Endodermal cell (in vitro differentiated cells): ENCODE data around the gene GRB10. TPM values are rescaled to one million over a fixed set of nuclear protein-coding genes. Genes with fewer than 3 reads are reported as not detected.
A peak's percentile ranks its signal among the peaks of the same experiment; 100 is the strongest.

Experiments used
- DNase-seq: peaks from one replicate; pipeline ENCODE4 v3.0.0-alpha.2; 2017
- H3K27ac ChIP-seq: 2 replicates; pipeline ENCODE4 v1.5.1; 2013; ENCODE audit warnings: mild to moderate bottlenecking, low read depth, low read length, moderate library complexity
- H3K27me3 ChIP-seq: 2 replicates; pipeline ENCODE4 v1.6.1; 2013; ENCODE audit warnings: mild to moderate bottlenecking, low read length, moderate library complexity; ENCODE audit not compliant: insufficient read depth, control insufficient read depth, poor library complexity, severe bottlenecking
- H3K36me3 ChIP-seq: 2 replicates; pipeline ENCODE4 v1.7.0; 2013; ENCODE audit warnings: mild to moderate bottlenecking, low read length, moderate library complexity; ENCODE audit not compliant: control insufficient read depth, insufficient read depth
- H3K4me1 ChIP-seq: one replicate; pipeline ENCODE4 v1.7.0; 2013; ENCODE audit warnings: low read length; ENCODE audit not compliant: control insufficient read depth, insufficient read depth
- H3K4me3 ChIP-seq: 2 replicates; pipeline ENCODE4 v1.5.1; 2013; ENCODE audit warnings: mild to moderate bottlenecking, low read length, moderate library complexity
- H3K9ac ChIP-seq: 2 replicates; pipeline ENCODE4 v1.6.1; 2013; ENCODE audit warnings: mild to moderate bottlenecking, low read length, moderate library complexity; ENCODE audit not compliant: poor library complexity, severe bottlenecking; ENCODE audit errors: extremely low read depth
- H3K9me3 ChIP-seq: 2 replicates; pipeline ENCODE4 v1.6.1; 2013; ENCODE audit warnings: mild to moderate bottlenecking, low read length, moderate library complexity; ENCODE audit not compliant: control insufficient read depth
- H3K27ac Mint-ChIP-seq: 2 replicates; pipeline ENCODE4 v1.8.0; 2020; ENCODE audit warnings: mixed read lengths
- H3K27me3 Mint-ChIP-seq: 2 replicates; pipeline ENCODE4 v1.8.0; 2021; ENCODE audit warnings: mild to moderate bottlenecking, mixed read lengths; ENCODE audit not compliant: insufficient read depth
- H3K36me3 Mint-ChIP-seq: 2 replicates; pipeline ENCODE4 v1.8.0; 2020; ENCODE audit warnings: low read depth, mixed read lengths
- H3K4me1 Mint-ChIP-seq: 2 replicates; pipeline ENCODE4 v1.8.0; 2020; ENCODE audit warnings: mixed read lengths
- H3K4me3 Mint-ChIP-seq: 2 replicates; pipeline ENCODE4 v1.8.0; 2020; ENCODE audit warnings: mild to moderate bottlenecking, moderate library complexity, mixed read lengths
- H3K9me3 Mint-ChIP-seq: 2 replicates; pipeline ENCODE4 v1.8.0; 2020; ENCODE audit warnings: mild to moderate bottlenecking, mixed read lengths
- CTCF ChIP-seq: fragments of 200-600 bp; sonication (generic); conservative IDR thresholded peaks from 2 replicates; pipeline ENCODE4 v1.5.0; 2021; ENCODE audit warnings: antibody characterized with exemption, mild to moderate bottlenecking
- WGBS, 2 experiments: methylation state at CpG; one replicate each; pipeline versions ENCODE4 v1.1.5 to v1.1.7; 2013; ENCODE audit warnings: missing lambda C conversion rate in 2 of 2, mixed read lengths in 1 of 2; ENCODE audit not compliant: insufficient coverage in 1 of 2, insufficient read length in 1 of 2; 5-methylcytosine and 5-hydroxymethylcytosine counted together
- total RNA-seq, 2 donors: library from RNA; stranded (reverse); fragmentation: NEBNext Ultra II Directional in 1 of 2; extraction: Animal tissue kit (Norgen Biotek cat#: 25700) in 1 of 2; gene quantifications; 2 replicates in 1 of 2; 3 replicates in 1 of 2; pipeline ENCODE4 v1.2.1, GENCODE V29; 2021

GRB10 gene
- total RNA-seq, 2 donors from 2014 or later, result 71.9 to 97.5 TPM

GRCh38 chr7:50687575-50688225, 95.0 kb downstream of the GRB10 start:
- no peak overlapping the region for H3K9ac ChIP-seq
- DNase-seq, result peak; percentile 32
- H3K9me3 ChIP-seq, result no peaks in the 10 kb centered on the region
- no peaks in the 10 kb centered on the region for H3K27me3 ChIP-seq
- H3K4me3 ChIP-seq, result no peak overlapping the region
- WGBS, 2 experiments, result 92% methylated on average over 7 of the region's 7 CpGs; no CpG with 5 or more reads in 1 of the 2 experiments
- H3K27me3 Mint-ChIP-seq, result no peaks in the 10 kb centered on the region
- no peaks in the 10 kb centered on the region for H3K4me1 ChIP-seq
- H3K4me1 Mint-ChIP-seq, result no peaks in the 10 kb centered on the region
- no peak for TF ChIP-seq CTCF
- H3K36me3 Mint-ChIP-seq, result peaks cover 30% of the 10 kb centered on the region
- peaks cover 70% of the 10 kb centered on the region for H3K36me3 ChIP-seq
- H3K27ac Mint-ChIP-seq, result no peak overlapping the region
- no peak overlapping the region for H3K4me3 Mint-ChIP-seq
- H3K27ac ChIP-seq, result no peak overlapping the region
- no peaks in the 10 kb centered on the region for H3K9me3 Mint-ChIP-seq

- Histone ChIP-seq H3K9me3 (no peaks in the 10 kb centered on the region), H3K9ac (no peak overlapping the region), H3K4me1 (no peaks in the 10 kb centered on the region), H3K27ac (no peak overlapping the region), H3K4me3 (no peak overlapping the region), H3K36me3 (peaks cover 69% of the 10 kb centered on the region), H3K27me3 (no peaks in the 10 kb centered on the region)
- Mint-ChIP-seq H3K4me1 (no peaks in the 10 kb centered on the region), H3K4me3 (no peak overlapping the region), H3K36me3 (peaks cover 30% of the 10 kb centered on the region), H3K27me3 (no peaks in the 10 kb centered on the region), H3K27ac (no peak overlapping the region), H3K9me3 (no peaks in the 10 kb centered on the region)
- 88 to 93% methylated on average over 4 to 6 of the region's 6 CpGs for WGBS, 2 experiments
- TF ChIP-seq CTCF, result no peak
- DNase-seq, result peak; percentile 33
Observed at GRCh38 chr7:50687096-50687495, 95.6 kb downstream of the GRB10 start.

GRCh38 chr7:50685135-50686065, 97.3 kb downstream of the GRB10 start:
- Histone ChIP-seq H3K27ac (no peak overlapping the region), H3K9ac (no peak overlapping the region), H3K9me3 (no peaks in the 10 kb centered on the region), H3K4me3 (no peak overlapping the region), H3K36me3 (peaks cover 63% of the 10 kb centered on the region), H3K27me3 (no peaks in the 10 kb centered on the region), H3K4me1 (no peaks in the 10 kb centered on the region)
- no peak overlapping the region for H3K4me3 Mint-ChIP-seq
- WGBS, 2 experiments, result 95 to 98% methylated on average over 12 to 14 of the region's 14 CpGs
- TF ChIP-seq CTCF, result no peak
- H3K36me3 Mint-ChIP-seq, result peaks cover 30% of the 10 kb centered on the region
- H3K9me3 Mint-ChIP-seq, result no peaks in the 10 kb centered on the region
- no peak overlapping the region for H3K27ac Mint-ChIP-seq
- H3K4me1 Mint-ChIP-seq, result no peaks in the 10 kb centered on the region
- DNase-seq, result peak; percentile 17
- no peaks in the 10 kb centered on the region for H3K27me3 Mint-ChIP-seq
